GM18951 (cell line): ENCODE data around the gene ATN1.

ENCODE experiments used
- POLR2A ChIP-seq: IDR thresholded peaks from 4 replicates; pipeline ENCODE4 v1.6.1; 2011; ENCODE audit warnings: mild to moderate bottlenecking; ENCODE audit not compliant: insufficient read length, insufficient read depth; ENCODE audit errors: extremely low read depth
- in situ Hi-C: fragments of 300-500 bp; cut with MboI; formaldehyde crosslinking; loops from one replicate; pipeline ENCODE4 v1.12.0; 2022; ENCODE audit warnings: low sequenced_read_pairs, mixed read lengths, inconsistent platforms; ENCODE audit not compliant: unreplicated experiment

Gene ATN1

DNA sequence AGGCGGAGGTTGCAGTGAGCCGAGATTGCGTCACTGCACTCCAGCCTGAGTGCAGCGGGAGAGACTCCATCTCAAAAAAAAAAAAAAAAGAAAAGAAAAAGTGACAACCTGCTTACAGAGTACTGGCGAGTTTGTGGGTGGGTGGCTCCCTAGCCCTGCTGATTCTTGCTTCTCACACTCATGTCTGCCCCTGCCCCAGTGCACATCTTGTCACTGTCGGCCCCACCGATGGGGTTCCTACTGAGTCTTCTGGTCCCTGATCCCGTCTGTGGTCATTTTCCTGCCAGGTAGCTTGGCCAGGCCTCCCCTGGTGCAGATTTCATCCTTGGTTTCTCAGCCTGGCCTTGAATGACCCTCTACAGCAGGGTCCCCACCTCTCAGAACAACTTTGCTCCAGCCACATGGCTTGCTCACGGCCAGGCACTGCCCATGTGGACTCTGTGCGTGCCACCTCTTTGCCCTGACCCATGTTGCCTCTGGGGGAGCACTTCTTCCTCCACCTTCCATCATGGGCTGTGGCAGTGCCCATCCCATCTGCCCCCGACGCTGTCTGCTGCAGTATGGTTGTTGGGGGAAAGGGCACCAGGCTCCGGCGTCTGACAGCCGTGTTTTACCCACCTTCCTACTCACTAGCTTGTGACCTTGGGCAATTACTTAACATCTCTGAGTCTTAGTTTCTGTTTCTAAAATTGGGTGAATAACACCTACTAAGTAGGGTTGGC is 21.3 kb downstream of the ATN1 start:
- no peak for TF ChIP-seq POLR2A
- in situ Hi-C loops, result loop anchor here (10.0 kb wide), 1 partner anchor 156 kb away; the partner anchor contains the start of gene C1RL

DNA sequence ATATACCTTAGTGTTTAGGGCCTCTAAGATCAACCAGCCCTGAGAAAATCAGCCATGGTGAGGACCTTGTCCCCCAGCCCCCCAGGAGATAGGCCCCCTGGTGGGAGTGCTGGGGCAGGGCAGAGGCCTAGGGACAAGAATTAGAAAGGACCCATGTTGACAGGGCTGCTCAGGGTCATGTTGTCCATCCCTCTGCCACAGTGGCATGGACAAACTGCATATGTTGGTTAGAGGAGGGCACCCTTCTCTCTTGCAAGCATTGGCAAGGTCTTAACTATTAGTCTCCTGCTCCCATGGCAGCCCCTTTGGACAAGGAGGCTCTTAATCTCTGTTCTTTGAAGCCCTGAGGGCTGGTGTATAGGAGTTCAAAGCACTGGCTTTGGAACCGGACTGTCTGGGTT is 22.6 kb downstream of the ATN1 start:
- TF ChIP-seq POLR2A, result no peak
- in situ Hi-C loops, result no loop called here

DNA sequence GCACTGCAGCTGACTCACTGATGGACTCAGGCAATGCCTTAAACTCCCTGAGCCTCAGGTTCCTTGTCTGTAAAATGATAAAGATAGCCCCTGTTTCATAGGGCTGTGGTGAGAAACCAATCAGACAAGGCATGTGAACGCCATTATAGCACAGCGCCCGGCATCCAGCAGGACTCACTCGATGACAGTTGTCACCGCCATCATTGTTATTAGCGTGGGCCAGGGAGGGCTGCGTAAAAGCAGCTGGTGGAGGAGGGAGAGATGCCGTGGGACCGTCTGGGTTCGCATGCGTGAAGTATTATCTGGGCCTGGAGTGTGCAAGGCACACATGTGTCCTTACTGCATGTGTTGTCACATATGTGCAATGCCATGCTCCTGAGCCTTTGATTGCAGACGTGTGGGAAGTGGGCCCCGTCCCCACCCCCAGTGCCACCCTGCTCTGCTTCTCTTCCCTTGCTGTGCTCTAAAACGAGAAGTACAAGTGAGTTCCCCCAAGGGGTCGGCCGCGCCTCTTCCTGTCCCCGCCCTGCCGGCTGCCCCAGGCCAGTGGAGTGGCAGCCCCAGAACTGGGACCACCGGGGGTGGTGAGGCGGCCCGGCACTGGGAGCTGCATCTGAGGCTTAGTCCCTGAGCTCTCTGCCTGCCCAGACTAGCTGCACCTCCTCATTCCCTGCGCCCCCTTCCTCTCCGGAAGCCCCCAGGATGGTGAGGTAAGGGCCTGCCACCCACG is 23.2 kb downstream of the ATN1 start, which contains the start of gene PTPN6:
PTPN6 (plus strand) TSS at position 546 of the 730 bp plus-strand sequence; CDS start at position 703, 157 bp downstream.
- TF ChIP-seq POLR2A, result peak; percentile 95
- in situ Hi-C loops, result no loop called here

DNA sequence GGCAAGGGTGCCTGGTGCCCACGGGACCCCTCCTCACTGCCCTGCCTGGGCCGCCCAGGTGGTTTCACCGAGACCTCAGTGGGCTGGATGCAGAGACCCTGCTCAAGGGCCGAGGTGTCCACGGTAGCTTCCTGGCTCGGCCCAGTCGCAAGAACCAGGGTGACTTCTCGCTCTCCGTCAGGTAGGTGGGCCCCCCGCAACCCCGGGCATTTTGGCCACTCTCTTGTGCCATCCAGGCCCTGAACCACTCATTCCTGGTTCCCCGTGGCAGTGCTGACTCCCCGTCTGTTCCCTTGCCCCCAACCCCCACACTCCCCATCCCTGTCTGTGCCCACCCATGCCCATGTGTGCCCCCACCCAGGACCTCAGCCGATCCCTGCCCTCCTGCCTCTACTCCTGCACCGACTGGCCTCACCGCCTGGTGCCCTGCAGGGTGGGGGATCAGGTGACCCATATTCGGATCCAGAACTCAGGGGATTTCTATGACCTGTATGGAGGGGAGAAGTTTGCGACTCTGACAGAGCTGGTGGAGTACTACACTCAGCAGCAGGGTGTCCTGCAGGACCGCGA is 23.9 kb downstream of the ATN1 start:
- in situ Hi-C loops, result no loop called here
- no peak for TF ChIP-seq POLR2A

DNA sequence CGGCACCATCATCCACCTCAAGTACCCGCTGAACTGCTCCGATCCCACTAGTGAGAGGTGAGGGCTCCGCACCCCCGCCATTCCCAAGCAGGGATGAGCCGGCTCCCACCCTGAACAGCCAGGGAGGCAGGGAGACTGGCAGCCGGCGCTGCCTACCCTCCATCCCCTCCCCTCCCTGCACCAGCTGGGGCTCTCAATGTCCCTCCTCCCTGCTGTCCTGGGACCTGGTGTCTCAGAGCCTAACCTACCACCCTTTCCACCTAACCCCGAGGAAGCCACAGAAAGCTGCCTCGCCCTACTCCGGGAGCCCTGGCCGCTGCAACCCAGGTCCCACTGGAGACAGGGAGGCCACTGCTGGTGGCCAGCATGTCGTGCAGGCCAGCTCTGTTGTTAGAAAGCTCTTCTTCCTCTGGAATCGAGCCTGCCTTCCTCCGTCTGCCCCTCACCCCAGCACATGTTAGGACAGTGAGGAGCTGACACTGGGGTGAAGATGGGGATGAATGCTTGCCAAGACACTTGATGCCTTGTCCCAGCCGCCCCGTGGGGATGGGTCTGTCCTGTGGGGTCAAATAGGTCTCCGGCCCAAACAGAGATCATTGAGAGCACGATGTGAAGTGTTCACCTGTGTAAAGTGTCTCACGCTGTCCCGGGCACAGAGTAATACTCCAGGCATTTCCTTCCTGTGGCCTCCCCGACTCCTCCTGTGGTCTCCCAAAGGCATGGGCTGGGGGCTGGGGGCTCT is 24.5 kb downstream of the ATN1 start:
- in situ Hi-C loops, result no loop called here
- TF ChIP-seq POLR2A, result peak; percentile 17

DNA sequence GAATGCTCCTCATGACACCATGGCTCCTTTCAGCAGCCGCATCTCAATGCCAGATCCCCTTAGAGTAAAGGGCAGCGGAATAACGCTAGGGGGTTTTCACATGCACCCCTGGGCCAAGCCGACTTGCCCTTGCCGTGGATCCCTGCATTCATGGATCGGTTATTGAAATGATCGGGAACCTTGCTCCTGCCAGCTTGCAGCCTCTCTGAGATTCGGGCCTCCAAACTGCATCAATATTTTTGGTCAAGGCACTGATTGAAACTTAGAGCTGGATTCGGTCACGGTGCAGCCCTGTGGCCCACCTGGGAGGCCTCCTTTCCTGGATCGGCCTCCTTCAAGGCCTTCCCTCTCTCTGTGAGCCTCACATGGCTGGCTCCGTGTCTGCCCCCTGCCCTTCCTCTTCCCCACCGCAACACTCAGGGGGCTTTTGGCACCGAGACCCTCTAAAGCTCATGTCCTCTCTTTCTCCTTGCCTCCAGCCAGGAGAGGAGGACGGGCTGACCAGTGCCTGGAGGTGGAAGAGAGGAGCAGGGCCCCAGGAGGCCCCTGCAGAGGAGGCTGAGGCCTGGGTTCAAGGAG is 25.2 kb downstream of the ATN1 start:
- in situ Hi-C loops, result no loop called here
- TF ChIP-seq POLR2A, result no peak

DNA sequence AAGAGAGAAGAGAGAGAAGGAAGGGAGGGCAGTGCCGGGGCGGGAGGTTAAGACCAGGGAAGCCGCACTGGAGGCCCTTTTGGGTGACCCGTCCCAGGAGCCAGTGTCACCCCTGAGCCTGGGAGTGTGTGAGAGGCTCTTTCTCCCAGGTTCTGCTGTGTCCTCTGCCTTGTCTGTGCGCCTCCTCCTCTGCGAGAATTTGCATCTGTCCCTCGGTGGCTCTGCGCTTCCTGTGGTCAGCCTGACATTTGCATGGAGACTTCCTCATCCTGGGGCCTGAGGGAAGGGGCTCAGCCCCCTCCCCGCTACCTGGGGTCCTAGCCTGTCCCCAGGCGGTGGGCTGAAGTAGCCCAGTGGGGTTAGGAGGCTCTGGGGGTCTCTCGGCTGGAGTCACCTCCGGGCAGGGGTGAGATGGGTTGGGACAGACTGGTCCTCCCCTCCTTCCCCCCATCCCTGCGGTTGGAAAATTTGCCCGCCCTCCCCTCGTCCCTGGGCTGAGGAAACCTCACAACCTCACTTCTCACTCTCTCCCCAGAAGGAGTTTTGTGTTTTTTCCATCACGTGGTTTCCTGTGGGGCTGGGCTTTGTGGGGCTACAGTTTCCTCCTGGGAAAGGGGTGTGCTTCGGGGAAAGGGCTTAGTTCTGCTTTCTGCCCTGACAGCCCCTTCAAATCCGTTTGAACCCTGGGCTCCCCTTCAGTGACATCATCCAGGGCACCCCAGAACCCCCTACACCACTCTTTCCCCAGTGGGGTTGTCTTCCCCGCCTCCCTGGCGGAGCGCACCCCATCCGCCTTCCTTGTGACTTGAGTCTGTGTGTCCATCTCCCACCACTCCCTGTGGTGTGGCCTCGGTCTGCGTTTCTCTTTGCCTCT is 25.9 kb downstream of the ATN1 start:
- peak; percentile 99 for TF ChIP-seq POLR2A
- in situ Hi-C loops, result no loop called here

DNA sequence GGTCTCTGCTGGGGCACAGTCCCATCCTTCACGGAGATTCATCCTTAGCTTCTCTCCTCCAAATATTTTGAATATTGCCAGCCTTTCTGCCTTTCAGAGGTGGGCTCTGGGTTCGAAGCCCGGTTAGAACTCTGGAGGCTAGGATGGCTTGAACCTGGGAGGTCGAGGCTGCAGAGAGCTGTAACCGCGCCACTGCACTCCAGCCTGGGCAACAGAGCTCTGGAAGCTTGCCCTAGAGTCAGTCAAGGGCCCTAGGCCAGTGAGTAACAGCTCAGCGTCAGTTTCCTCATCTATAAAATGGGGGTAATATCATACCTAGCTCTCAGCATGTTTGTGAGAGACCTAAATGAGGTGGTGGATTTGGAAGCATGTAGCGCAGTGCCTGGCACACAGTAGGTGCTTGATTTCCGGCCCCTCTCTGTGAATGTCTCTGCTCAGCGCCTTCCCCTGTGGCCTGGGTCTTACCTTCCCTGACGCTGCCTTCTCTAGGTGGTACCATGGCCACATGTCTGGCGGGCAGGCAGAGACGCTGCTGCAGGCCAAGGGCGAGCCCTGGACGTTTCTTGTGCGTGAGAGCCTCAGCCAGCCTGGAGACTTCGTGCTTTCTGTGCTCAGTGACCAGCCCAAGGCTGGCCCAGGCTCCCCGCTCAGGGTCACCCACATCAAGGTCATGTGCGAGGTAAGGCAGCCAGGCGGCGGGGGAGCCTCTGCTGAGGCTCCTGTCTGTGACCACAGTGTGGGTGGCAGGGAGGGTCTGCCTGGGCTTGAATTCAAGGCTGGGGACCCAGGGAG is 26.8 kb downstream of the ATN1 start:
- in situ Hi-C loops, result no loop called here
- TF ChIP-seq POLR2A, result peak; percentile 16

DNA sequence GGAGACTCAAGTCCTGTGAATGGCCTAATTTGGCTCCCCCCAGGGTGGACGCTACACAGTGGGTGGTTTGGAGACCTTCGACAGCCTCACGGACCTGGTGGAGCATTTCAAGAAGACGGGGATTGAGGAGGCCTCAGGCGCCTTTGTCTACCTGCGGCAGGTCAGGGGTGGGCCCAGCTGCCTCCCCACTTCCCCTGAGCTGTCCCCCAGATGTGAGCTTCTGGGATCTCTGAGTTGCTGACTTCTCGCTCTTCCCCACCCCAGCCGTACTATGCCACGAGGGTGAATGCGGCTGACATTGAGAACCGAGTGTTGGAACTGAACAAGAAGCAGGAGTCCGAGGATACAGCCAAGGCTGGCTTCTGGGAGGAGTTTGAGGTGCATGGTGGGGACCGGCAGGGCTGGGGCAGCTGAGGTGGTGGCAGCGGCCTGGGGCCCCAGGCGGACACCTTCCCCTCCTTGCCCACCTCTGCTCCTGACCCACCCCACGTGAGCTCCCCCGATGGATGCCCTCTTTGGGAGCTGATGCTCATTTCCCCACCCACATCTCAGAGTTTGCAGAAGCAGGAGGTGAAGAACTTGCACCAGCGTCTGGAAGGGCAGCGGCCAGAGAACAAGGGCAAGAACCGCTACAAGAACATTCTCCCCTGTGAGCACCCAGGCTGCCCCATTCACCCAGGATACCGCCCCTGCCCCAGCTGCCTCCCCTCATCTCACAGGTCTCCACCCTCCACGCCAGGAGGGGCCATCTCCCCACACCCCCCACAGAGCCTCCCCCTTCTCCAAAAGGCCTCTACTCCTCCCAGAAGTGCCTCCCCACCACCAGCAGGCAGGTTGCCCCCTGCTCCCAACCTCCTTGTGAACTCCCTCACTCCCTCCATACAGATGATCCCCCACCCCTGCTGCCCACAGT is 27.6 kb downstream of the ATN1 start:
- in situ Hi-C loops, result no loop called here
- peak; percentile 6 for TF ChIP-seq POLR2A

DNA sequence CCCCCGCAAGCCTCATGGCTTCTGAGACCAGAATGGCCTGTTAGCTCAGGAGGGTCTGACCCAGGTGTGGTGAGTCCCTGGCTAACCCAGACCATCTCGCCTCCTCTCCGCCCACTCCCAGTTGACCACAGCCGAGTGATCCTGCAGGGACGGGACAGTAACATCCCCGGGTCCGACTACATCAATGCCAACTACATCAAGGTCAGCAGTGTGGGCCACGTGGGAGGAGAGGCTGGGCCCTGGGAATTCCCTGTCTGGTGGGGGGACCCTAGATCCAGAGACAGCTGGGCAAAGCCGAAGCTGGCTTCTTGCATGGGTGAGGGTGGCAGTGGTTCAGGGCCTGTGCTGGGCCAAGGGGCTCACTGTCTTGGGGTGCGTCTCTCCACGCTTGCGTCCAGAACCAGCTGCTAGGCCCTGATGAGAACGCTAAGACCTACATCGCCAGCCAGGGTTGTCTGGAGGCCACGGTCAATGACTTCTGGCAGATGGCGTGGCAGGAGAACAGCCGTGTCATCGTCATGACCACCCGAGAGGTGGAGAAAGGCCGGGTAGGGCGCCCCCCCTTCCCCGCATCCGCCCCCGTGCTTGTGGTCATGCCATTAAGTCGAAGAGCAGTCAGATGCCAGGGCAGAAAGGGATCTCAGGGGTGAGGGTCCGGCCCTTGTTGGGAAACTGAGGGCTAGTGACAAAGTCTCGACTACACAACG is 28.4 kb downstream of the ATN1 start:
- in situ Hi-C loops, result no loop called here
- TF ChIP-seq POLR2A, result peak; percentile 33
